A549 (cell line): ENCODE results near the gene GPR176.

Source experiments
- CEBPB ChIP-seq, 2 experiments: fragments of >200 bp in 1 of 2; sonication (Bioruptor Twin) in 1 of 2; formaldehyde crosslinking in 1 of 2; IDR thresholded peaks; 2 replicates each; pipeline ENCODE4 v1.6.1; 2012 to 2016
- MAZ ChIP-seq: fragments of 150-350 bp; IDR thresholded peaks from 2 replicates; pipeline ENCODE4 v1.6.1; 2014; ENCODE audit warnings: antibody characterized with exemption, low read depth, low read length, borderline replicate concordance
- RNF2 ChIP-seq: fragments of 200-600 bp; sonication (generic); IDR thresholded peaks from 2 replicates; pipeline ENCODE4 v1.6.1; 2016; ENCODE audit warnings: low read depth, mild to moderate bottlenecking, antibody characterized with exemption, moderate library complexity, borderline replicate concordance
- TF ChIP-seq, protein P1 (sequence below): IDR thresholded peaks from 2 replicates; pipeline ENCODE4 v1.6.1; 2012
- TF ChIP-seq, protein P2 (sequence below): fragments of 200-600 bp; sonication (generic); IDR thresholded peaks from 2 replicates; pipeline ENCODE4 v1.6.1; 2016; ENCODE audit warnings: antibody characterized with exemption, mild to moderate bottlenecking, moderate library complexity
- TF ChIP-seq, protein P3 (sequence below): fragments of >200 bp; sonication (Bioruptor Twin); formaldehyde crosslinking; IDR thresholded peaks from 3 replicates; pipeline ENCODE4 v1.5.1; 2016

DNA sequence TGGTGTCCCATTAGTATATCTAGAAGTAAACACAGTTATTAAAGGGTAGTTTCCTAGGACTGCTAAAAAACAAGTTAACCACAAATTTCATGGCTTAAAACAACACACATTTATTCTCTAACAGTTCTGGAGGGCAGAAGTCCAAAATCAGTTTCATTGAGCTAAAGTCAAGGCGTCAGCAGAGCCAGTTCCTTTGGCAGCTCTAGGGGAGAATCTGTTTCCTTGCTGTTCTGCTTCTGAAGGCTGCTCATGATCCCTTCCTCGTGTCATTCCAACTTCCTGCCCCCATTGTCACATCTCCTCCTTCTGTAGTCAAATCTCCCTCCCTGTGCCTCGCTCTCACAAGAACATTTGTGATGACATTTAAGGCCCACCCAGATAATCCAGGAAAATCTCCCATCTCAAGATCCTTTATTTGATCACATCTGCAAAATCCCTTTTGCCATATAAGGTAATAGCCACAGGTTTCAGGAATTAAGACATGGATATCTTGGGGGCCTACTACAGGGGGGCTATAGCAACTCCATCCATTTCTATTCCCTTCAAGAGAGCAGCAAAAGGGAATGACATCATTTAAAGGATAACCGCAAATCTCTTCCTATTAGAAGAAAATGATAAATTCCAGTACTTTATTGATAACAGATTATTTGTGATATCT lies 50.1 kb downstream of the GPR176 start:
- TF ChIP-seq RNF2 (no peak), MAZ (no peak), CEBPB (IDR thresholded peaks at IDR 0.05) (no peak)
- TF ChIP-seq, protein P1, sequence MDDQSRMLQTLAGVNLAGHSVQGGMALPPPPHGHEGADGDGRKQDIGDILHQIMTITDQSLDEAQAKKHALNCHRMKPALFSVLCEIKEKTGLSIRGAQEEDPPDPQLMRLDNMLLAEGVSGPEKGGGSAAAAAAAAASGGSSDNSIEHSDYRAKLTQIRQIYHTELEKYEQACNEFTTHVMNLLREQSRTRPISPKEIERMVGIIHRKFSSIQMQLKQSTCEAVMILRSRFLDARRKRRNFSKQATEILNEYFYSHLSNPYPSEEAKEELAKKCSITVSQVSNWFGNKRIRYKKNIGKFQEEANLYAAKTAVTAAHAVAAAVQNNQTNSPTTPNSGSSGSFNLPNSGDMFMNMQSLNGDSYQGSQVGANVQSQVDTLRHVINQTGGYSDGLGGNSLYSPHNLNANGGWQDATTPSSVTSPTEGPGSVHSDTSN = no peak
- TF ChIP-seq, protein P2, sequence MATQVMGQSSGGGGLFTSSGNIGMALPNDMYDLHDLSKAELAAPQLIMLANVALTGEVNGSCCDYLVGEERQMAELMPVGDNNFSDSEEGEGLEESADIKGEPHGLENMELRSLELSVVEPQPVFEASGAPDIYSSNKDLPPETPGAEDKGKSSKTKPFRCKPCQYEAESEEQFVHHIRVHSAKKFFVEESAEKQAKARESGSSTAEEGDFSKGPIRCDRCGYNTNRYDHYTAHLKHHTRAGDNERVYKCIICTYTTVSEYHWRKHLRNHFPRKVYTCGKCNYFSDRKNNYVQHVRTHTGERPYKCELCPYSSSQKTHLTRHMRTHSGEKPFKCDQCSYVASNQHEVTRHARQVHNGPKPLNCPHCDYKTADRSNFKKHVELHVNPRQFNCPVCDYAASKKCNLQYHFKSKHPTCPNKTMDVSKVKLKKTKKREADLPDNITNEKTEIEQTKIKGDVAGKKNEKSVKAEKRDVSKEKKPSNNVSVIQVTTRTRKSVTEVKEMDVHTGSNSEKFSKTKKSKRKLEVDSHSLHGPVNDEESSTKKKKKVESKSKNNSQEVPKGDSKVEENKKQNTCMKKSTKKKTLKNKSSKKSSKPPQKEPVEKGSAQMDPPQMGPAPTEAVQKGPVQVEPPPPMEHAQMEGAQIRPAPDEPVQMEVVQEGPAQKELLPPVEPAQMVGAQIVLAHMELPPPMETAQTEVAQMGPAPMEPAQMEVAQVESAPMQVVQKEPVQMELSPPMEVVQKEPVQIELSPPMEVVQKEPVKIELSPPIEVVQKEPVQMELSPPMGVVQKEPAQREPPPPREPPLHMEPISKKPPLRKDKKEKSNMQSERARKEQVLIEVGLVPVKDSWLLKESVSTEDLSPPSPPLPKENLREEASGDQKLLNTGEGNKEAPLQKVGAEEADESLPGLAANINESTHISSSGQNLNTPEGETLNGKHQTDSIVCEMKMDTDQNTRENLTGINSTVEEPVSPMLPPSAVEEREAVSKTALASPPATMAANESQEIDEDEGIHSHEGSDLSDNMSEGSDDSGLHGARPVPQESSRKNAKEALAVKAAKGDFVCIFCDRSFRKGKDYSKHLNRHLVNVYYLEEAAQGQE = no peak
- TF ChIP-seq, protein P3, sequence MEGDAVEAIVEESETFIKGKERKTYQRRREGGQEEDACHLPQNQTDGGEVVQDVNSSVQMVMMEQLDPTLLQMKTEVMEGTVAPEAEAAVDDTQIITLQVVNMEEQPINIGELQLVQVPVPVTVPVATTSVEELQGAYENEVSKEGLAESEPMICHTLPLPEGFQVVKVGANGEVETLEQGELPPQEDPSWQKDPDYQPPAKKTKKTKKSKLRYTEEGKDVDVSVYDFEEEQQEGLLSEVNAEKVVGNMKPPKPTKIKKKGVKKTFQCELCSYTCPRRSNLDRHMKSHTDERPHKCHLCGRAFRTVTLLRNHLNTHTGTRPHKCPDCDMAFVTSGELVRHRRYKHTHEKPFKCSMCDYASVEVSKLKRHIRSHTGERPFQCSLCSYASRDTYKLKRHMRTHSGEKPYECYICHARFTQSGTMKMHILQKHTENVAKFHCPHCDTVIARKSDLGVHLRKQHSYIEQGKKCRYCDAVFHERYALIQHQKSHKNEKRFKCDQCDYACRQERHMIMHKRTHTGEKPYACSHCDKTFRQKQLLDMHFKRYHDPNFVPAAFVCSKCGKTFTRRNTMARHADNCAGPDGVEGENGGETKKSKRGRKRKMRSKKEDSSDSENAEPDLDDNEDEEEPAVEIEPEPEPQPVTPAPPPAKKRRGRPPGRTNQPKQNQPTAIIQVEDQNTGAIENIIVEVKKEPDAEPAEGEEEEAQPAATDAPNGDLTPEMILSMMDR = no peak
